Measurements from ENCODE around the gene CAV2.

Gene CAV2

GRCh38 chr7:116525298-116525912, 25.9 kb downstream of the CAV2 start:
- DNase-seq: peak; percentile 41

GRCh38 chr7:116525913-116526861, 26.6 kb downstream of the CAV2 start:
- DNase-seq: peak; percentile 68

GRCh38 chr7:116526897-116527296, 27.4 kb downstream of the CAV2 start:
- DNase-seq: no peak

DNA sequence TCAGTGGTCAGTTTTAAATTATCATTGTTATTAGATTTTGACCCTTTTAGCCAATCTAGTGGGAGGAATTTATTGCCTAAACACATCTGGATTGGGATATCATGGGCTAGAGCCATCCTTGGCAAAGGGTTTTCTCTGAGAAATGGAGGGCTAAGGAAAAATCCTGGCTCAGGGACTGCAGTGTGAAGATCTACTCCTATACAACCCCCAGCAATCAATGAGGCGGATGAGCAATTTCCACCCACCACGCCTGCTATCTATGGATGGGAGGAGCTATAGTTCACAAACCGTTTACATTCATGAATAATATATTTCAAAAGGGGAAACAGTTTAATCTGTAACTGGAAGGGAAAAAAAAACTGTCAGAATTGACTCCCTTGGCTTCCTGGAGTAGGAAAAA, 28.0 kb downstream of the CAV2 start:
- no peak for DNase-seq

- no peak for DNase-seq
Measured at GRCh38 chr7:116528008-116528789, 28.7 kb downstream of the CAV2 start.

DNA sequence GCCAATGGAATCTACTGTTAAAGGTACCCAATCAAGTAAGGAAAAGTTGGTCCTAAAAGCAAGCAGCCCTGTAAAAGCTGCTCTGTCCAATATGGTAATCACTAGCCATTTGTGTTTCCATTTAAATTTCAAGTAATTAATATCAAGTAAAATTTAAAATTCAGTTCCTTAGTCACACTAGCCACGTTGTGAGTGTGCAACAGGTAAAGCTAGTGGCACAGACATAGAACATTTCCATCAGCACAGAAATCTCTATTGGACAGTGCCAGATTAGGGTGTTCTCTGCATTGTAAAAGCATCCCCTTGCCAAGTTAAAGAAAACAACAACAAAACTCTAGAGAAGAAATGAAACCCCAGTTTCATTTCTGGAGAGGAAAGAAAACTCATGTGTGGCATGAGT, 29.7 kb downstream of the CAV2 start:
- no peak for DNase-seq

- DNase-seq: no peak
Measured at GRCh38 chr7:116530107-116530820, 30.7 kb downstream of the CAV2 start.

DNA sequence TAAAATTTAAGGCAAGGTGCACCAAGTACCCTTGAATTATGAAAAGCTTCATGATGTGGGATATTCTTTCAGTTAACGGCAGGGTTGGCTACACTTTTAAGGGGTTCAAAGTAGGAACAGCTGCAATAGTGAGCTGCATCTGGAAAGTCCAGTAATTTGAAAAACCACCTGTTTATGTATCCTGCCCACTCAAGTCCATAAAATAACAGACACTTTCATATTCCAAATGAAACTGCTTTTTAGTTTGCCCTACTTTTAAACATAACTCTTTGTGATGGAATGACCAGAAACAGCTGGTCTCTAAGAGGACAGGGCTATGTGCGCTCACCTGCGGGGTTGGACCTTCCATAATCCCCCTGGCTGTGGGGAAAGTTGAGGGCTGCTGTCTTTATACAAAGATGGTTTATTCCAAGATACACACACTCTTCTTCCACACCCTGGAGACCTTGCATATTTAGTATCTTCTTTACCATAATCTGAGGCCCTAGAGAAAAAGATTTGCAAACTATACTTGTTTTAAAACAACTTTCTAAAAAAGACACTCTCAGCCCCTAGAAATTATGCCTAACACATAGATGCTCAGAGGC, 32.7 kb downstream of the CAV2 start:
- DNase-seq: no peak

- no peak for DNase-seq
Measured at GRCh38 chr7:116534790-116535189, 35.3 kb downstream of the CAV2 start.

- no peak for DNase-seq
Measured at GRCh38 chr7:116535416-116535815, 35.9 kb downstream of the CAV2 start.

GRCh38 chr7:116538138-116538537, 38.6 kb downstream of the CAV2 start:
- no peak for DNase-seq

- no peak for DNase-seq
Measured at GRCh38 chr7:116539879-116540278, 40.3 kb downstream of the CAV2 start.

DNA sequence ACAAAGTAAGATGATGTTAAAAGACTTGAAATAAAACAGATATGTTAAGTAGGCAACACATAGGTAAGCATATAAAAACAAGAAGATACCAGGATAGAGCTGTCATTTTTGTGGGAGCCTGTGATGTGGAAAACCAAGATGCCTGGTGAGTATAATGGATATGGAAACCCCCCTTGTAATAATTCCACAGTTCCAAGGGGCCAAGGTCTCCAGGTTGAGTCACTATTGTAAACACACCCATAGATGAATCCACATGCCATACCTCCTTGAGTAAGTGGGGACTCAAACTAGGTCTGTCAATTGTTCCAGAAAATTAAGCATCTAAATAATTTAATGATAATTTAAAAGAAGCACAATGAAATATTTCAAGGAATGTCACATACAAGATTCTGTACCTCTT, 41.2 kb downstream of the CAV2 start:
- no peak for DNase-seq

DNA sequence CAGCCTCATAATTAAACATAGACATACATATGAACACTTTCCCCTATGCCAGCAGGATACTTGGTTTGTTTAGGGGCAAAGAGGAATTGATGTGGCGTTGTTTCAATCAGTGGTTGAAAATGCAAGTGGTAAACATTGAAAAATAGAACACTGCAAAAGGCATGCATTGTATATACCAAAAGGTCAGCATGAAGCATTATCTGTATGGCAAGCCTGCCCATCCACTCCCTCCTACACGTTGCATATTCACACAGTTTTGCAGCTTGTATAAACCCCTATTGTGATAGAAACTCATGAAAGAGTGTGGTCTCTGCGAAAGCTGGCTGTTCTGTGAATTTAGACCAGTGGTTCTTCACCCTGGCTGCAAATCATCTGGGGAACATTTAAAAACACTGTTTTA, 42.4 kb downstream of the CAV2 start:
- no peak for DNase-seq

GRCh38 chr7:116542618-116543017, 43.1 kb downstream of the CAV2 start:
- no peak for DNase-seq

GRCh38 chr7:116543664-116544063, 44.1 kb downstream of the CAV2 start:
- no peak for DNase-seq

GRCh38 chr7:116544487-116544886, 44.9 kb downstream of the CAV2 start:
- DNase-seq: no peak

DNA sequence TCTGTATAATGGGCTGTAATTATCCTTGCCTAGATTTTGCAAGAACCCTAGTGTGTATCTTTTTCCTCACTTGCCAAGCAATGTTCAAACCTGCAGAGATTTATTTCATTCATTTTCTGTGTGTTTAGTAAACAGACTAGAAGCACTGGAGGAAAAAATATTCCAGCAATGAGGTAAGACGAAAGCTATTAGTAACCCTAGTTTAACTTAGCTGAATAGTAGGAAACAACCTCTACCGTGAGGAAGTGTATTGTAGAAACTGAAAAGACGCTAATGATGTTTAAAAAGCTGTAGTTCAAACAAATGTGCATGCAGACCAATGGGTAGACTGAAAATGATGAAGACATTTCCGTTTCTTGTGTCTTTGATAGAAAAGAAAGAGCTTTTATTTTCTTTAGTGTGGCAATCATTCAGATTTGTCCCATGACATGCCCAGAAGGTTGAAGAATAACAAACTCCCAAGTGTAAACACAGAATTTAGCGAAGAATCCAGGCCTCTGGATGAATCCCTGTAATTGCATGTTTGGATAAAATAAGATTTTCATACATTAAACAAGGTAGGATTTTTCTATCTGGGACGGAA, 46.0 kb downstream of the CAV2 start:
- no peak for DNase-seq

DNA sequence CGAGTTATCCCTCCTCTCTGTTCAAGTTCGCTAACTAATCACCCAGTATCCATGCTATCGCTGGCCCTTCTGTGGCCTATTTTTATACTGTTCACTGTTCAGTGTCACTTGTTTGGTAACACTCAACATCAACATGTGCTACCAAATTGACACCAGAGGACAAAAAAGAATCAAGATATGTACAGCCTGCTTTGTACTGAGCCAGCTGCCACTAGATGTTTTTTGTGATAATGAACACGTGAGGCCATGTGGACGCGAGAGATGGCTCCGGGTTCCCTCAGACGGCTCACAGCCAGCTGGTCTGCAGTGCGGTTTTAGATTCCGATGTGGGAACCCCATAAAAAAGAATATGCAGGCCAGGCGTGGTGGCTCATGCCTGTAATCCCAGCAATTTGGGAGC, 46.5 kb downstream of the CAV2 start:
- no peak for DNase-seq

DNA sequence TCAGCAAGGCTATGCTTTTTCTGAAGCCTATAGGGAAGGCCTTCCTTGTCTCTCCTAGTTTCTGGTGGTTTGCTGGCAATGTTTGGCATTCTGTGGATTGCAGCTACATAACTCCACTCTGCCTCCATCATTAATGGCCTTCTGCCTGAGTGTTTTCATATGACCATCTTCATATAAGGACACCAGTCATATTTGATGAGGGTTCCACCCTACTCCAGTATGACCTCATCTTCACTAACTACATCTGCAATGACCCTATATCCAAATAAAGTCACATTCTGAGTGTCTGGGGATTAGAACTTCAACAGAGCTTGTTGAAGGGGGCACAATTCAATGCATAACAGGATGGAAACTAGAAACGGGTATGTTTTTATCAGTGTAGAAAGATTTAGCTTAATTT, 47.4 kb downstream of the CAV2 start:
- DNase-seq: no peak

DNA sequence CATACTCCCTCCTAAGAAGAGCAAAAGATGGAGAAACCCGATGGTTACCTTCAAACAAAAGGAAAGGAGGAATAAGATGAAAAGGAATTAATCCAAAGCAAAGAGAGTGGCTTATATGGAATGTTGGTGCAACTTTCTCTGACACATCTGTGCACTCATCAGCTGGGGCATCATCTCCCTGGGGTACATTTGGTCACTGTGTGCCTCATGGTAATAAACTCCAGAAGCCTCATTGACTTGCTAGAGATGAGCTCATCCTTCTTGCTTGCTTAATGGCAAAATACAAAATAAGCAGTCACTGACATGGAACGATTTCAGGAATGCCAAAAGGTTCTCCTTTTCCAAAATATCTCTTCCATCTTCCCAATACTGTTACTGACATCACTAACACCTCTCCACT, 47.8 kb downstream of the CAV2 start:
- no peak for DNase-seq

- DNase-seq: no peak
Measured at GRCh38 chr7:116548506-116548905, 49.0 kb downstream of the CAV2 start.
